Heart left ventricle (tissue), 16 donors: ENCODE data around the gene TUBA4A. TPM values are rescaled to one million over a fixed set of nuclear protein-coding genes. Genes with fewer than 3 reads are reported as not detected.

ENCODE experiments used
- ATAC-seq, 4 donors: fragments of 200-7000 bp; cut with Tn5 transposase; one replicate each; pipeline ENCODE4 v1.9.1; 2020 to 2022; ENCODE audit warnings: moderate library complexity in 4 of 4, mild to moderate bottlenecking in 3 of 4, moderate number of reproducible peaks in 1 of 4
- DNase-seq, 5 donors: peaks; one replicate each; pipeline ENCODE4 v3.0.0-alpha.2; 2020
- H3K27ac ChIP-seq, 12 donors: fragments of 200-600 bp; sonication (generic) in 4 of 12; one replicate each; pipeline versions ENCODE4 v1.5.0 to v1.8.0; 2016 to 2022; ENCODE audit warnings: mild to moderate bottlenecking in 2 of 12
- H3K27me3 ChIP-seq, 9 donors: fragments of 200-600 bp; sonication (generic) in 2 of 9; one replicate each; pipeline versions ENCODE4 v1.5.1 to v1.8.0; 2016 to 2022; ENCODE audit warnings: mild to moderate bottlenecking in 3 of 9
- H3K36me3 ChIP-seq, 9 donors: fragments of 200-600 bp; sonication (generic) in 2 of 9; one replicate each; pipeline versions ENCODE4 v1.5.0 to v1.8.0; 2018 to 2022; ENCODE audit warnings: mild to moderate bottlenecking in 2 of 9
- H3K4me1 ChIP-seq, 12 donors: fragments of 200-600 bp; sonication (generic) in 4 of 12; one replicate each; pipeline versions ENCODE4 v1.5.0 to v1.8.0; 2016 to 2022; ENCODE audit warnings: mild to moderate bottlenecking in 3 of 12
- H3K4me3 ChIP-seq, 12 donors: fragments of 200-600 bp; sonication (generic) in 4 of 12; one replicate each; pipeline versions ENCODE4 v1.5.0 to v1.8.0; 2017 to 2022; ENCODE audit warnings: mild to moderate bottlenecking in 9 of 12, moderate library complexity in 4 of 12
- H3K9me3 ChIP-seq, 12 donors: fragments of 200-600 bp; sonication (generic) in 4 of 12; one replicate each; pipeline versions ENCODE4 v1.5.0 to v1.8.0; 2016 to 2022; ENCODE audit warnings: mild to moderate bottlenecking in 1 of 12
- POLR2A ChIP-seq, 2 donors: fragments of 450-650 bp; IDR thresholded peaks; one replicate each; pipeline ENCODE4 v1.6.1; 2017; ENCODE audit warnings: antibody characterized with exemption in 2 of 2, mild to moderate bottlenecking in 2 of 2, moderate library complexity in 2 of 2
- WGBS, 4 donors: extraction: QIAGEN DNeasy Blood & Tissue Kit in 2 of 4; methylation state at CpG; one replicate each; pipeline versions ENCODE4 v1.1.5 to v1.1.7; 2013 to 2018; 5-methylcytosine and 5-hydroxymethylcytosine counted together
- intact Hi-C, 10 donors: fragments of 100-400 bp; cut with DNase I; formaldehyde crosslinking; loops; one replicate each; pipeline versions ENCODE4 v1.11.1 to v1.14.2; 2022
- polyA plus RNA-seq, 2 donors: library from polyadenylated mRNA; stranded (reverse); fragments of 200-250 nt; gene quantifications; one replicate each; pipeline ENCODE4 v1.2.3, GENCODE V29; 2013
- total RNA-seq, 9 donors: library from RNA; depleted of rRNA in 2 of 9; stranded (reverse); fragments of >200 nt in 2 of 9; fragmentation: NEBNext Ultra II Directional in 3 of 9; extraction: Animal tissue kit (Norgen Biotek cat#: 25700) in 3 of 9; gene quantifications; one replicate each; pipeline versions ENCODE4 v1.1.0 to v1.2.4, GENCODE V29; 2016 to 2023
- TF ChIP-seq, protein P1 (sequence below), 12 donors: fragments of 200-600 bp; sonication (generic) in 4 of 12; IDR thresholded peaks; one replicate each; pipeline versions ENCODE4 v1.5.0 to v1.8.0; 2018 to 2022; ENCODE audit warnings: antibody characterized with exemption in 12 of 12, mild to moderate bottlenecking in 5 of 12
- donor health status: ischemic (EF 13 %, LVEDD 7.1; RV severe dilation, severe dysfunction).
- donor health status: healthy with polysubstance abuse.
- donor health status: DM: no; HTN: yes; CAD: no.
- donor health status: DM: no; HTN: no; CAD: no.
- donor health status: ischemic (EF 25% LVEDD 6.9; RV normal size, moderate dysfunction).
- donor health status: ischemic (EF 25% LVEDD 5.7; RV mildly dilated, moderate dysfunction).
- donor health status: healthy.
- donor health status: DM: yes; HTN: yes; CAD: no.
- donor health status: ischemic (EF 35%, LVEDD 5.7; RV mildly dilated, moderate dysfunction).
- donor health status: nonischemic (EF 11% LVEDD 7.7; RV severe dilation, severe dysfunction).
- donor health status: DM: yes; HTN: yes; CAD: no.
- donor health status: PGD.
- donor health status: ischemic (EF 29% LVEDD 5.4; RV normal size, mild dysfunction).
- donor health status: nonischemic (EF 23%, LVEDD 6.1; RV moderate dilation, normal function).

The TUBA4A gene
- total and polyA plus RNA-seq, 11 donors: 137 to 381 (median 193) TPM

DNA sequence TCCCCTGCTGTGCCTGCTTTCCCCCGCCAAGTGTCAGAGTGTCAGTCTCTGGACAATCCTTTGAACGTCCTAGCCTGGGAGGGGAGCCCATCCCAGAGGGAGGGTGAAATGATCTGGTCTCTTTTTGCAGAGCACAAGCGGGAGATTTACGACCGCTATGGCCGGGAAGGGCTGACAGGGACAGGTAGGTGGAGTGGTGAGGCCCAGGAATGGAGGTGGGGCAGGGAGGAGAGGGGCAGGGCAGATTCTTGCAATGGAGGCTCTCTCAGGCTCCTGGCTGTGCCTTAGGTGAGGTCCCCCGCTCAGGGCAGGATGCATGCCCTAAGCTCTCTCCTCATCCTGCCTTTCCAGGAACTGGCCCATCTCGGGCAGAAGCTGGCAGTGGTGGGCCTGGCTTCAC is 27.9 kb upstream of the TUBA4A start:
- peaks cover 7 to 43% (median 26%) of the 10 kb centered on the region in 12 donors for H3K4me1 ChIP-seq
- H3K27me3 ChIP-seq: no peaks in the 10 kb centered on the region
- peaks cover 0 to 64% (median 55%) of the 10 kb centered on the region in 9 donors for H3K36me3 ChIP-seq
- no peak overlapping the region for H3K4me3 ChIP-seq
- no peaks in the 10 kb centered on the region for H3K9me3 ChIP-seq
- ATAC-seq (no peak), DNase-seq (no peak)
- intact Hi-C loops: loop anchor here in 1 of 10 donors (5.0 kb wide), 1 partner anchor 64 kb away; the partner anchor contains the start of gene ABCB6
- TF ChIP-seq, protein P1, sequence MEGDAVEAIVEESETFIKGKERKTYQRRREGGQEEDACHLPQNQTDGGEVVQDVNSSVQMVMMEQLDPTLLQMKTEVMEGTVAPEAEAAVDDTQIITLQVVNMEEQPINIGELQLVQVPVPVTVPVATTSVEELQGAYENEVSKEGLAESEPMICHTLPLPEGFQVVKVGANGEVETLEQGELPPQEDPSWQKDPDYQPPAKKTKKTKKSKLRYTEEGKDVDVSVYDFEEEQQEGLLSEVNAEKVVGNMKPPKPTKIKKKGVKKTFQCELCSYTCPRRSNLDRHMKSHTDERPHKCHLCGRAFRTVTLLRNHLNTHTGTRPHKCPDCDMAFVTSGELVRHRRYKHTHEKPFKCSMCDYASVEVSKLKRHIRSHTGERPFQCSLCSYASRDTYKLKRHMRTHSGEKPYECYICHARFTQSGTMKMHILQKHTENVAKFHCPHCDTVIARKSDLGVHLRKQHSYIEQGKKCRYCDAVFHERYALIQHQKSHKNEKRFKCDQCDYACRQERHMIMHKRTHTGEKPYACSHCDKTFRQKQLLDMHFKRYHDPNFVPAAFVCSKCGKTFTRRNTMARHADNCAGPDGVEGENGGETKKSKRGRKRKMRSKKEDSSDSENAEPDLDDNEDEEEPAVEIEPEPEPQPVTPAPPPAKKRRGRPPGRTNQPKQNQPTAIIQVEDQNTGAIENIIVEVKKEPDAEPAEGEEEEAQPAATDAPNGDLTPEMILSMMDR (IDR thresholded peaks at IDR 0.05): no peak
- no peak for TF ChIP-seq POLR2A (IDR thresholded peaks at IDR 0.05)
- H3K27ac ChIP-seq: peak overlapping the region in 2 of 12 donors; percentile 24 to 99
- WGBS, 4 donors: 84 to 90% (median 88%) methylated on average over 8 of the region's 8 CpGs

DNA sequence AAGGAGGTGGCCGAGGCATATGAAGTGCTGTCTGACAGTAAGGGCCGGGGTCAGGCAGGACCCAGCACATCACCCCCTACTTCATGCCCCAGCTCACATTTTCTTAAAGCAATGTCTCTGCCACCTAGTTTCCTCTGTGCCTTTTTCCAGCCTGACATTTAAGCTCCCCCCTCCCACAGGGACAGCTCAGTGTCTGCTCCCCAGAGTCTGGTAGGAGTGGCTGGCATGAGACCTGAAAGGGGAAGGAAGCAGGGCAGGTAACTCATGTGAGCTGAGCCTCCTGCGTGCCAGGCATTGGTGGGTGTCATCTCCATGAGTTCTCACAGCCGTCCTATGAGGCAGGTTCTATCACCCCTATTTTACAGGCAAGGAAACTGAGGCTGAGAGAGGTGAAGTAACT is 26.9 kb upstream of the TUBA4A start:
- no peak for TF ChIP-seq POLR2A (IDR thresholded peaks at IDR 0.05)
- TF ChIP-seq, protein P1 (IDR thresholded peaks at IDR 0.05): no peak
- Histone ChIP-seq H3K4me1 (peaks cover 7 to 38% (median 26%) of the 10 kb centered on the region in 12 donors), H3K9me3 (no peaks in the 10 kb centered on the region), H3K27ac (peak overlapping the region in 6 of 12 donors; percentile 97 to 100 (median 99)), H3K4me3 (peak overlapping the region in 3 of 12 donors; percentile 73 to 86 (median 83)), H3K36me3 (peaks cover 0 to 55% (median 54%) of the 10 kb centered on the region in 9 donors), H3K27me3 (no peaks in the 10 kb centered on the region)
- intact Hi-C loops: loop anchor here in 1 of 10 donors (5.0 kb wide), 1 partner anchor 63 kb away; the partner anchor contains the start of gene ABCB6
- WGBS, 4 donors: 85 to 96% (median 94%) methylated on average over 4 of the region's 4 CpGs
- ATAC-seq (no peak), DNase-seq (peak in 1 of 5 donors; percentile 15)

DNA sequence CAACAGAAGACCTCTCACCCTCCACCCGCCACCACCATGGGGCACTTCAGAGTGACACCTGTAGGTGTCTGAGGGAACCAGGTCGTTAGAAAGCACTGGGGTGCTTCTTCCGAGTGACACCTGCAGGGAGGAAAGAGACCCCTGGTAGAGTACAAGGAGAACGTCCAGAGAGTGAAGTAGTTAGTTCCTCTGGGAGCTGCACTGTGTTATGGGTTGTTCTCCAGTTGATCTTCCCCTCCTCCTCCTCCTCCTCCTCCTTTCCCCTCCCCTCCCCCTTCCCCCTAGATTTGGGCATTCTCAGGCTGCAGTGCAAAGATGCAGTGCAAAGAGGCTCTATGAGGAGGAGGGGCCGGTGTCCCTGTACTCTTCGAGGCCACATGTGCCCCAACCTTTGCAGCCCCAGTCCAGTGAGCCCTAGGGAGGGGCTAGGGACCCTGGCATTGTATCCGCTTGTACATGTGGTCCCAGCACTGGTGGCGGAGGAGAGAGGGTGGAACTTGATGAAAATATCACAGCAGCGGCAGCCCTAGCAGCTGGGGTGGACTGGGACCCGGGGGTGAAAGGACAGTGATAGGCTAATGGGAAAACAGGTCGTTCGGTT is 26.3 kb upstream of the TUBA4A start:
- DNase-seq: peak in 1 of 5 donors; percentile 20
- H3K27me3 ChIP-seq: no peaks in the 10 kb centered on the region
- no peaks in the 10 kb centered on the region for H3K9me3 ChIP-seq
- TF ChIP-seq, protein P1 (IDR thresholded peaks at IDR 0.05): peak in 1 of 12 donors; percentile 5
- no peak for TF ChIP-seq POLR2A (IDR thresholded peaks at IDR 0.05)
- H3K4me3 ChIP-seq: peak overlapping the region; percentile 60 to 97 (median 82)
- 37 to 41% (median 39%) methylated on average over 11 to 12 of the region's 12 CpGs for WGBS, 4 donors
- intact Hi-C loops: loop anchor here in 6 of 10 donors (1.0 to 5.0 kb wide), 8 partner anchors 14 to 487 kb away; partner anchors contain the start of genes CNPPD1 (in 5 of the 6), RETREG2 (in 3 of the 6), ABCB6 (in 1 of the 6) and GLB1L (in 1 of the 6)
- peak overlapping the region; percentile 91 to 100 (median 99) for H3K27ac ChIP-seq
- peaks cover 7 to 39% (median 26%) of the 10 kb centered on the region in 12 donors for H3K4me1 ChIP-seq
- ATAC-seq: no peak
- peaks cover 0 to 48% (median 47%) of the 10 kb centered on the region in 9 donors for H3K36me3 ChIP-seq
